ENCODE results near the gene SUMO4. TPM values are rescaled to one million over a fixed set of nuclear protein-coding genes. Genes with fewer than 3 reads are reported as not detected.

Gene SUMO4
- polyA plus RNA-seq, 3 donors, result 0.22 to 0.29 (median 0.27) TPM

DNA sequence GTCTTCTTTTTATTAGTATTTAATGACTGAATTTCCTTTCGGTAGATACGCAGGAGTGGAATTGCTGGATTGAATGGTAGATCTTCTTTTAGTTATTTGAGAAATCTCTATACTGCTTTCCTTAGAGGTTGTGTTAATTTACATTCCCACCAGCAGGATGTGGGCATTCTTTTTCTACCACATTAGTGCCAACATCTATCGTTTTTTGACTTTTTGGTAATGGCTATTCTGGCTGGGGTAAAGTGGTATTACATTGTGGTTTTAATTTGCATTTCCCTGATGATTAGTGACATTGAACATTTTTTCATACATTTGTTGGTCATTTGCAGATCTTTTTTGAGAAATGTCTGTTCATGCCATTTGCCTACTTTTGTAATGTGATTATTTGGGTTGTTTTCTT is 37.1 kb downstream of the SUMO4 start:
- Histone ChIP-seq H3K4me2 (replicated peaks; ENCODE audit: extremely low read depth, low read length, poor library complexity, severe bottlenecking) (no peak overlapping the region), H3K36me3 (replicated peaks in 1 of 2; ENCODE audit: control insufficient read depth in 1 of 2, insufficient read depth in 2 of 2, low read length in 2 of 2) (no peaks in the 10 kb centered on the region), H4K20me1 (ENCODE audit: insufficient read depth, low read length) (no peaks in the 10 kb centered on the region), H3K27me3 (ENCODE audit: control insufficient read depth in 2 of 2, insufficient read depth in 2 of 2, low read length in 2 of 2) (no peaks in the 10 kb centered on the region), H3K9ac (ENCODE audit: insufficient read depth, low read length, poor library complexity, severe bottlenecking) (no peak overlapping the region), H3K4me1 (ENCODE audit: control insufficient read depth in 1 of 2, insufficient read depth in 2 of 2, low read length in 2 of 2) (no peaks in the 10 kb centered on the region), H3K27ac (ENCODE audit: low read depth in 1 of 2, low read length in 2 of 2) (no peak overlapping the region), H2AFZ (ENCODE audit: insufficient read depth, low read depth, low read length, poor library complexity, severe bottlenecking) (no peak overlapping the region), H3K4me3 (replicated peaks in 1 of 3; ENCODE audit: low read depth in 2 of 3, low read length in 3 of 3) (no peak overlapping the region), H3K9me3 (replicated peaks in 1 of 2; ENCODE audit: control insufficient read depth in 1 of 2, insufficient read depth in 1 of 2, low read length in 2 of 2) (no peaks in the 10 kb centered on the region), H3K79me2 (ENCODE audit: insufficient read depth, low read length) (no peaks in the 10 kb centered on the region)
- peaks cover 2% of the 10 kb centered on the region for H3K4me1 Mint-ChIP-seq
- no peak overlapping the region for H3K27ac Mint-ChIP-seq
- intact Hi-C loops (cut with micrococcal nuclease), result no loop called here
- no peaks in the 10 kb centered on the region for H3K36me3 Mint-ChIP-seq
- WGBS (ENCODE audit: insufficient coverage), result no CpG with 5 or more reads among the region's 3 CpGs
- DNase-seq, result no peak
- TF ChIP-seq, protein P1, sequence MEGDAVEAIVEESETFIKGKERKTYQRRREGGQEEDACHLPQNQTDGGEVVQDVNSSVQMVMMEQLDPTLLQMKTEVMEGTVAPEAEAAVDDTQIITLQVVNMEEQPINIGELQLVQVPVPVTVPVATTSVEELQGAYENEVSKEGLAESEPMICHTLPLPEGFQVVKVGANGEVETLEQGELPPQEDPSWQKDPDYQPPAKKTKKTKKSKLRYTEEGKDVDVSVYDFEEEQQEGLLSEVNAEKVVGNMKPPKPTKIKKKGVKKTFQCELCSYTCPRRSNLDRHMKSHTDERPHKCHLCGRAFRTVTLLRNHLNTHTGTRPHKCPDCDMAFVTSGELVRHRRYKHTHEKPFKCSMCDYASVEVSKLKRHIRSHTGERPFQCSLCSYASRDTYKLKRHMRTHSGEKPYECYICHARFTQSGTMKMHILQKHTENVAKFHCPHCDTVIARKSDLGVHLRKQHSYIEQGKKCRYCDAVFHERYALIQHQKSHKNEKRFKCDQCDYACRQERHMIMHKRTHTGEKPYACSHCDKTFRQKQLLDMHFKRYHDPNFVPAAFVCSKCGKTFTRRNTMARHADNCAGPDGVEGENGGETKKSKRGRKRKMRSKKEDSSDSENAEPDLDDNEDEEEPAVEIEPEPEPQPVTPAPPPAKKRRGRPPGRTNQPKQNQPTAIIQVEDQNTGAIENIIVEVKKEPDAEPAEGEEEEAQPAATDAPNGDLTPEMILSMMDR (IDR thresholded peaks at IDR 0.05), result no peak
- no peaks in the 10 kb centered on the region for H3K9me3 Mint-ChIP-seq
- H3K4me3 Mint-ChIP-seq, result no peak overlapping the region
- H3K27me3 Mint-ChIP-seq (ENCODE audit: low read depth in 3 of 3), result peaks cover 0 to 6% (median 2%) of the 10 kb centered on the region in 3 donors

DNA sequence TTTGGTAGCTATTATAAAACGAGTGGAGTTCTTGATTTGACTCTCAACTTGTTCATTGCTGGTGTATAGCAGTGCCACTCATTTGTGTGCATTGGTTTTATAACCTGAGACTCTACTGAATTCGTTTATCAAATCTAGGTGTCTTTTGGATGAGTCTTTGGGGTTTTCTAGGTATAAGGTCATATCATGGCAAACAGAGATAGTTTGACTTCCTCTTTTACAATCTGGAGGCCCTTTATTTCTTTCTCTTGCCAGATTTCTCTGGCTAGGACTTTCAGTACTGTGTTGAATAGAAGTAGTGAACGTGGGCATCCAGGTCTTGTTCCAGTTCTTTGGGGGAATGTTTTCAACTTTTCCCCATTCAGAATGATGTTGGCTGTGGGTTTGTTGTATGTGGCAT is 38.8 kb downstream of the SUMO4 start:
- Histone ChIP-seq H3K79me2 (ENCODE audit: insufficient read depth, low read length) (no peaks in the 10 kb centered on the region), H2AFZ (ENCODE audit: insufficient read depth, low read depth, low read length, poor library complexity, severe bottlenecking) (no peak overlapping the region), H3K4me1 (ENCODE audit: control insufficient read depth in 1 of 2, insufficient read depth in 2 of 2, low read length in 2 of 2) (no peaks in the 10 kb centered on the region), H3K36me3 (replicated peaks in 1 of 2; ENCODE audit: control insufficient read depth in 1 of 2, insufficient read depth in 2 of 2, low read length in 2 of 2) (no peaks in the 10 kb centered on the region), H3K4me2 (replicated peaks; ENCODE audit: extremely low read depth, low read length, poor library complexity, severe bottlenecking) (no peak overlapping the region), H3K9ac (ENCODE audit: insufficient read depth, low read length, poor library complexity, severe bottlenecking) (no peak overlapping the region), H3K9me3 (replicated peaks in 1 of 2; ENCODE audit: control insufficient read depth in 1 of 2, insufficient read depth in 1 of 2, low read length in 2 of 2) (no peaks in the 10 kb centered on the region), H3K27me3 (ENCODE audit: control insufficient read depth in 2 of 2, insufficient read depth in 2 of 2, low read length in 2 of 2) (no peaks in the 10 kb centered on the region), H4K20me1 (ENCODE audit: insufficient read depth, low read length) (no peaks in the 10 kb centered on the region), H3K27ac (ENCODE audit: low read depth in 1 of 2, low read length in 2 of 2) (no peak overlapping the region), H3K4me3 (replicated peaks in 1 of 3; ENCODE audit: low read depth in 2 of 3, low read length in 3 of 3) (no peak overlapping the region)
- intact Hi-C loops (cut with micrococcal nuclease), result no loop called here
- Mint-ChIP-seq H3K4me3 (no peak overlapping the region), H3K9me3 (no peaks in the 10 kb centered on the region), H3K27ac (no peak overlapping the region), H3K36me3 (no peaks in the 10 kb centered on the region), H3K4me1 (peaks cover 2% of the 10 kb centered on the region), H3K27me3 (ENCODE audit: low read depth in 3 of 3) (peaks cover 0 to 6% (median 2%) of the 10 kb centered on the region in 3 donors)
- DNase-seq, result no peak
- WGBS (ENCODE audit: insufficient coverage), result 40% methylated on average over 1 of the region's 3 CpGs
- TF ChIP-seq, protein P1 (IDR thresholded peaks at IDR 0.05), result no peak

Measured in CD14-positive monocyte (primary cell).